HepG2 (cell line): ENCODE data around the gene VPS4A. TPM values are rescaled to one million over a fixed set of nuclear protein-coding genes. Genes with fewer than 3 reads are reported as not detected.
A peak's percentile ranks its signal among the peaks of the same experiment; 100 is the strongest.

Source experiments
- BHLHE40 ChIP-seq: IDR thresholded peaks from 2 replicates; pipeline ENCODE4 v1.6.1; 2011; ENCODE audit warnings: low read length, improper control_type of control experiment
- EP300 ChIP-seq, 3 experiments: sonication (generic) in 1 of 3; formaldehyde crosslinking in 1 of 3; IDR thresholded peaks; 2 replicates each; pipeline versions ENCODE4 v1.5.1 to v1.6.1; 2011 to 2020; ENCODE audit warnings: low read depth in 2 of 3, low read length in 2 of 3, borderline replicate concordance in 1 of 3, improper control_type of control experiment in 1 of 3, mild to moderate bottlenecking in 1 of 3, missing genetic modification reagents in 1 of 3, moderate library complexity in 1 of 3
- FOXA1 ChIP-seq, 2 experiments: fragments of 450-650 bp in 1 of 2; sonication (generic) in 1 of 2; formaldehyde crosslinking in 1 of 2; IDR thresholded peaks; 2 replicates each; pipeline versions ENCODE4 v1.4.0 to v1.6.1; 2016 to 2020; ENCODE audit warnings: missing genetic modification reagents in 1 of 2
- GABPB1 ChIP-seq: IDR thresholded peaks from 2 replicates; pipeline ENCODE4 v1.6.1; 2016; ENCODE audit warnings: mild to moderate bottlenecking, missing genetic modification reagents, moderate library complexity, missing compliant biosample characterization
- HDAC6 ChIP-seq: fragments of 200-600 bp; sonication (generic); IDR thresholded peaks from 2 replicates; pipeline ENCODE4 v1.7.0; 2017; ENCODE audit warnings: mild to moderate bottlenecking, antibody characterized with exemption, low read length, low read depth
- HMG20B ChIP-seq: conservative IDR thresholded peaks from 2 replicates; pipeline ENCODE4 v1.6.1; 2016; ENCODE audit warnings: missing genetic modification reagents, missing compliant biosample characterization
- KMT2A ChIP-seq: sonication (generic); formaldehyde crosslinking; IDR thresholded peaks from 2 replicates; pipeline ENCODE4 v1.4.0; 2020; ENCODE audit warnings: missing genetic modification reagents
- MBNL3 ChIP-seq: fragments of 250-450 bp; sonication (Bioruptor Pico); conservative IDR thresholded peaks from 2 replicates; pipeline ENCODE4 v1.8.0; 2022; ENCODE audit warnings: mild to moderate bottlenecking, inconsistent platforms
- MEF2D ChIP-seq: sonication (generic); formaldehyde crosslinking; IDR thresholded peaks from 2 replicates; pipeline ENCODE4 v1.5.1; 2020; ENCODE audit warnings: mild to moderate bottlenecking, missing genetic modification reagents
- MTA3 ChIP-seq: sonication (generic); formaldehyde crosslinking; IDR thresholded peaks from 2 replicates; pipeline ENCODE4 v1.4.0; 2020; ENCODE audit warnings: missing genetic modification reagents
- MXD4 ChIP-seq: IDR thresholded peaks from 2 replicates; pipeline ENCODE4 v1.6.1; 2016; ENCODE audit warnings: mild to moderate bottlenecking, missing biosample characterization, missing genetic modification reagents
- RFX5 ChIP-seq: IDR thresholded peaks from 2 replicates; pipeline ENCODE4 v1.6.1; 2011; ENCODE audit warnings: low read depth, low read length, improper control_type of control experiment
- SPEN ChIP-seq: sonication (generic); formaldehyde crosslinking; IDR thresholded peaks from 2 replicates; pipeline ENCODE4 v1.5.1; 2020; ENCODE audit warnings: low read depth, mild to moderate bottlenecking, missing genetic modification reagents
- TFAP4 ChIP-seq: sonication (generic); IDR thresholded peaks from 2 replicates; pipeline ENCODE4 v1.6.1; 2016; ENCODE audit warnings: low read depth, borderline replicate concordance
- THRA ChIP-seq: sonication (generic); formaldehyde crosslinking; IDR thresholded peaks from 2 replicates; pipeline ENCODE4 v1.4.0; 2020; ENCODE audit warnings: missing genetic modification reagents, borderline replicate concordance
- YEATS2 ChIP-seq: sonication (generic); formaldehyde crosslinking; IDR thresholded peaks from 2 replicates; pipeline ENCODE4 v1.4.0; 2020; ENCODE audit warnings: missing genetic modification reagents, borderline replicate concordance
- ZMYM3 ChIP-seq: sonication (generic); formaldehyde crosslinking; IDR thresholded peaks from 2 replicates; pipeline ENCODE4 v1.5.1; 2020; ENCODE audit warnings: mild to moderate bottlenecking, missing genetic modification reagents
- ZNF430 ChIP-seq: sonication (generic); formaldehyde crosslinking; IDR thresholded peaks from 2 replicates; pipeline ENCODE4 v1.9.0; 2021; ENCODE audit warnings: mild to moderate bottlenecking, missing genetic modification reagents
- ZNF549 ChIP-seq: sonication (generic); formaldehyde crosslinking; IDR thresholded peaks from 2 replicates; pipeline ENCODE4 v1.5.0; 2020; ENCODE audit warnings: missing genetic modification reagents
- ZNF598 ChIP-seq: sonication (generic); formaldehyde crosslinking; IDR thresholded peaks from 2 replicates; pipeline ENCODE4 v1.5.1; 2020; ENCODE audit warnings: mild to moderate bottlenecking, missing genetic modification reagents, borderline replicate concordance
- ZNF644 ChIP-seq: IDR thresholded peaks from 2 replicates; pipeline ENCODE4 v1.6.1; 2016; ENCODE audit warnings: low read depth
- ZNF879 ChIP-seq: sonication (generic); formaldehyde crosslinking; IDR thresholded peaks from 2 replicates; pipeline ENCODE4 v1.8.1; 2023; ENCODE audit warnings: missing genetic modification reagents
- ZSCAN20 ChIP-seq: sonication (generic); formaldehyde crosslinking; IDR thresholded peaks from 2 replicates; pipeline ENCODE4 v1.4.0; 2020; ENCODE audit warnings: missing genetic modification reagents, mild to moderate bottlenecking, borderline replicate concordance
- polyA plus RNA-seq, 8 experiments: library from polyadenylated mRNA; depleted of rRNA in 3 of 8; stranded (reverse) in 7 of 8; unstranded in 1 of 8; fragments of >200 nt; fragmentation: Illumina TruSeq in 4 of 8; extraction: Trizol in 4 of 8; gene quantifications; 2 replicates each; pipeline versions ENCODE4 v1.2.1 to v1.2.3, GENCODE V29; 2011 to 2016; ENCODE audit warnings: low read depth in 4 of 8, missing spikeins in 1 of 8, mixed read lengths in 1 of 8; ENCODE audit not compliant: insufficient read depth in 1 of 8
- total RNA-seq, 5 experiments: library from RNA; depleted of rRNA; stranded (reverse); fragments of >200 nt; fragmentation: Illumina TruSeq; extraction: Trizol; gene quantifications; 2 replicates each; pipeline ENCODE4 v1.2.3, GENCODE V29; 2016; ENCODE audit warnings: low read depth in 1 of 5
- TF ChIP-seq, protein P1 (sequence below): IDR thresholded peaks from 2 replicates; pipeline ENCODE4 v1.6.1; 2016; ENCODE audit warnings: low read depth, borderline replicate concordance
- TF ChIP-seq, protein P2 (sequence below): sonication (generic); formaldehyde crosslinking; IDR thresholded peaks from 2 replicates; pipeline ENCODE4 v1.9.0; 2021; ENCODE audit warnings: missing genetic modification reagents, borderline replicate concordance

The VPS4A gene
- total and polyA plus RNA-seq, 2 of the 13 experiments (the other 11 are each of a cell fraction or from before 2014, with no cell fraction given), result 13.2 to 27.9 TPM

- peak; percentile 100 for TF ChIP-seq ZNF644
- peak; percentile 52; the same call in 1 of the 2 replicates for TF ChIP-seq GABPB1 (CRISPR knock-in tag)
- TF ChIP-seq, protein P1, sequence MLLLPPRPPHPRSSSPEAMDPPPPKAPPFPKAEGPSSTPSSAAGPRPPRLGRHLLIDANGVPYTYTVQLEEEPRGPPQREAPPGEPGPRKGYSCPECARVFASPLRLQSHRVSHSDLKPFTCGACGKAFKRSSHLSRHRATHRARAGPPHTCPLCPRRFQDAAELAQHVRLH (CRISPR knock-in tag), result peak; percentile 66; the same call in 1 of the 2 replicates
- no peak for TF ChIP-seq MTA3
- peak; percentile 69; the same call in 1 of the 2 replicates for TF ChIP-seq MXD4 (CRISPR knock-in tag)
- peak; percentile 92 for TF ChIP-seq ZNF430 (CRISPR knock-in tag)
- peak; percentile 92; the same call in 1 of the 2 replicates for TF ChIP-seq SPEN
- no peak for TF ChIP-seq HMG20B
- TF ChIP-seq ZSCAN20 (CRISPR knock-in tag), result no peak
- peak; percentile 78; the same call in 1 of the 2 replicates for TF ChIP-seq YEATS2 (CRISPR knock-in tag)
- TF ChIP-seq BHLHE40, result peak; percentile 64
- TF ChIP-seq RFX5, result peak; percentile 59; the same call in 1 of the 2 replicates
- TF ChIP-seq THRA (CRISPR knock-in tag), result peak; percentile 64
- peak; percentile 73 for TF ChIP-seq KMT2A (CRISPR knock-in tag)
- peak; percentile 46; the same call in 1 of the 2 replicates for TF ChIP-seq ZNF598 (CRISPR knock-in tag)
- peak; percentile 33 to 40; a peak in 3 of 4 replicates for TF ChIP-seq EP300 (IDR thresholded peaks at IDR 0.05; ENCODE audit: low read depth in 2 of 2, low read length in 2 of 2)
- no peak for TF ChIP-seq EP300 (CRISPR knock-in tag; IDR thresholded peaks at IDR 0.05; ENCODE audit: borderline replicate concordance)
- 0 out of 2 replicates have a peak, but pooled peaks have one; percentile 58 for TF ChIP-seq ZNF879 (CRISPR knock-in tag)
- TF ChIP-seq MEF2D (CRISPR knock-in tag), result peak; percentile 84
- TF ChIP-seq TFAP4, result peak; percentile 68; the same call in 1 of the 2 replicates
- TF ChIP-seq, protein P2, sequence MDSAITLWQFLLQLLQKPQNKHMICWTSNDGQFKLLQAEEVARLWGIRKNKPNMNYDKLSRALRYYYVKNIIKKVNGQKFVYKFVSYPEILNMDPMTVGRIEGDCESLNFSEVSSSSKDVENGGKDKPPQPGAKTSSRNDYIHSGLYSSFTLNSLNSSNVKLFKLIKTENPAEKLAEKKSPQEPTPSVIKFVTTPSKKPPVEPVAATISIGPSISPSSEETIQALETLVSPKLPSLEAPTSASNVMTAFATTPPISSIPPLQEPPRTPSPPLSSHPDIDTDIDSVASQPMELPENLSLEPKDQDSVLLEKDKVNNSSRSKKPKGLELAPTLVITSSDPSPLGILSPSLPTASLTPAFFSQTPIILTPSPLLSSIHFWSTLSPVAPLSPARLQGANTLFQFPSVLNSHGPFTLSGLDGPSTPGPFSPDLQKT, result no peak
- TF ChIP-seq ZNF549 (CRISPR knock-in tag), result peak; percentile 41; the same call in 1 of the 2 replicates
- TF ChIP-seq FOXA1 (IDR thresholded peaks at IDR 0.05), result no peak
- peak; percentile 57; the same call in 1 of the 2 replicates for TF ChIP-seq FOXA1 (CRISPR knock-in tag; IDR thresholded peaks at IDR 0.05)
- no peak for TF ChIP-seq MBNL3 (CRISPR knock-in tag)
- TF ChIP-seq ZMYM3 (CRISPR knock-in tag), result peak; percentile 17; the same call in 1 of the 2 replicates
- TF ChIP-seq HDAC6, result no peak
These were observed 15.2 kb downstream of the VPS4A start (continued) for GRCh38 chr16:69326172-69326873.
